Stimulated activated CD4-positive, alpha-beta T cell treated with anti-CD3 and anti-CD28 coated beads, TNF-alpha, amount 100 ng/mL, for 48 hours (primary cell): ENCODE data around the gene TTC28.

ENCODE experiments used
- DNase-seq, 3 donors: peaks; one replicate each; pipeline ENCODE4 v3.0.0-alpha.2; 2020; ENCODE audit warnings: low read depth in 3 of 3

Gene TTC28

GRCh38 chr22:27989758-27990450, 689.7 kb downstream of the TTC28 start:
- DNase-seq, result no peak

- no peak for DNase-seq
Observed at GRCh38 chr22:27988704-27989103, 690.9 kb downstream of the TTC28 start.

DNA sequence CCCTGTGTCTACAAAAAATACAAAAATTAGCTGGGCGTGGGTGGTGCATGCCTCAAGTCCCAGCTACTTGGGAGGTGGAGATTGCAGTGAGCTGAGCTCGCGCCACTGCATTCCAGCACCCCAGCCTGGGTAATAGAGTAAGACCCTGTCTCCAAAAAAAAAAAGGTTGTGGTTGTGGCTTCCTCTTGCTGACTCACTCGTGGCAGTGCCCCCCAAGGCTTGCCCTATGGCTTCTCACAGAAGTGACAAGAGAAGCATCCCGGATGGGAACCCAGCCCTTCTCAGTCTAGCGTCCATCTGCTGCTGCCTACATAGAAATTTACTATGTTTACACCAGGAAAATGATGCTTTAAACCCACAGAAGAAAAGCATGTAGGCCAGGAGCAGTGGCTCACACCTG, 692.1 kb downstream of the TTC28 start:
- DNase-seq, result no peak

GRCh38 chr22:27986937-27987336, 692.7 kb downstream of the TTC28 start:
- DNase-seq, result no peak

DNA sequence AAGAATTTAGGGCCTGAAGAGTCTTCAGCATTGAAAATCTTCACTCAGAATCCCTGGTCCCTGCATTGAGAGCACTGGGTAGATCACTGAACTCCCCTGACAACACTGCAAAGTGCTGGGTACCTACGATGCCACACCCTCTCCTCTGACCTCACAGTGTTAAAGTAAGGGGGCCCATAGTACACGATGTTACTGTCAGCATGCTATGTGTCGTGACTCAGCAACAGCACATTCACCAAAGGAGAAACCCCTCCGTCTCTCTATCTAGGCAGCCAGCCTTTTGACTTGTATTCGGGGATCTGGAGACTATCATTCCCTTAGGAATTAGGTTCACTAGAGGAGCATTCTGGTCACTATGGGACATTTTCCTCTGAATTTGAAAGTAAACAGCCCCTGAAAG, 693.2 kb downstream of the TTC28 start:
- no peak for DNase-seq

GRCh38 chr22:27985323-27986275, 694.0 kb downstream of the TTC28 start:
- no peak for DNase-seq

GRCh38 chr22:27984723-27985122, 694.9 kb downstream of the TTC28 start:
- no peak for DNase-seq

GRCh38 chr22:27984001-27984695, 695.5 kb downstream of the TTC28 start:
- DNase-seq, result no peak

GRCh38 chr22:27983361-27983791, 696.3 kb downstream of the TTC28 start:
- DNase-seq, result no peak

DNA sequence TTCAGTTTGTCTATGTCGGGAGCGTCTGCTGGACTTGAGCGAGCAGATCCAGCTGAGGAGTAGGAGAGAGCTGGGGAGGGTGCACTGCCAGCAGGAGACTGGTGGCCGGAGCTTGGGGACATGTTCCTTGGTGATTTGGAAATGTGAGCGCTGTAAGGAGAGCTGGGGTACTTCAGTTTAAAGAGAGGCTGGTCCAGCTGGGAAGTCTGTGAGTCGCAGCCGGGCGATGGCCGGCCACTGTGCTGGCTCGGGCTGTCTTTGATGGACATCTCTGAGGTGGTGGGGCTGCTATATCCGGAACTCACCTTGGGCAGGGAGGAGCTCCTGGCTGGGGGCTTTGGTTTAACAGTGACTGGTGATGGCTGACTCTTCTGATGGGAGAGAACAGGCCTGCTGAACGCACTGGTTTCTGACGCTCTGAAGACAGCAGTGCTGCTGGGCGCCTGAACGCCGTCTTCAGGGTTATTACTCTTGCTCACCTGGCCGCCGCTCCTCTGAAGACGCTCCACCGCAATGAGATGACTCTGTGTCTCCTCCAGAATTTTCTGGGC, 696.9 kb downstream of the TTC28 start:
- DNase-seq, result no peak

DNA sequence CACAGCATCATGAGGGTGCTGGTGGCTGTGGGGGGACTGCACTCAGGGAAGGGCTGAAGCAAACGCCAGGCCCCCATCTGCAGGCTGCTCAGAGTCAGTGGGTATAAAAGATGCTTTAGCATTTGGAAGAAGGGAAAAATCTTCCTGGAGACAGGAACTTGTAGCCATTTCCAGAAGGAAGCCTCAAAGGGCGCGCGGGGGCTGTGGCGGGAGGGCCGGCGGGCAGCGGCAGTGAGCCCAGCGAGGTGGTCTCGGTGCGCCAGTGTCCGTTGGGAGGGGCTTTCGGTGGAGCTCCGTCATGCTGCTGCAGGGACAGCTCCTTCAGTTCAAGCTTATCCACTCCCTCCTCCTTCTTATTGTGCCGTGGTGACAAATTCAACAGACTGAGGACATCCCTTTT, 697.5 kb downstream of the TTC28 start:
- DNase-seq, result no peak

DNA sequence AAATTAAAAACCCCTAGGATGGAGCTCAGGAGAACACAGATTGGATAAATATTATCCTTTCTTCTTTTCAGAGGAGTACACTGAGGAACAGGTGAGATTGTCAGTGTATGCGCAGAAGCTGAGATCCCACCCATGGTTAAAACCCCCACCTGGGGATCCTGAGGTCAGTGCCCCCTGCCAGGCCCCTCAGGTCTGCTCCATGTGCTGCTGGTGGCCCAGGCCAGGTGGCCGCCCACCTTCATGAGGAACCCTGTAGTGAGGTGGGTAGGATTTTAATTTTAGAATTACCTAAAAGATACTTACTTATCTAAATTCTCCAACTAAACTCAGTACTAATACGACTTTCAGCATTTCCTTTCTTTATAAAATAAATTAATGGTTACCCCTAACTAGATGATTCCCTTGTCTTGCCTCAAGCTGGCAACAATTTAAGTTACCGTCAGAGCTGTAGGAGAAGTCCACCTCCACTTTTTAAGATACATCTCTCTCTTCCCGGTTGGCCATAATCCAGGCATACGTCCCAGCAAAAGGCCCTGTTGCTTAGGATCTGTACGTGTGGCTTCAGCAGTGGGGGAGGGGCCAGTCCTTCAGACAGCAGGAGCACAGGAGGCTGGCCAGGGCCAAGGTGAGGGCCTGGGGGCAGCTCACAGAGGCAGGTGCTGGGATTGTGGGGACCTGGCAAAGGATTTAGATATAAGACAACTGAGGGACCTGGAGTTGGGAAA, 699.1 kb downstream of the TTC28 start:
- no peak for DNase-seq

DNA sequence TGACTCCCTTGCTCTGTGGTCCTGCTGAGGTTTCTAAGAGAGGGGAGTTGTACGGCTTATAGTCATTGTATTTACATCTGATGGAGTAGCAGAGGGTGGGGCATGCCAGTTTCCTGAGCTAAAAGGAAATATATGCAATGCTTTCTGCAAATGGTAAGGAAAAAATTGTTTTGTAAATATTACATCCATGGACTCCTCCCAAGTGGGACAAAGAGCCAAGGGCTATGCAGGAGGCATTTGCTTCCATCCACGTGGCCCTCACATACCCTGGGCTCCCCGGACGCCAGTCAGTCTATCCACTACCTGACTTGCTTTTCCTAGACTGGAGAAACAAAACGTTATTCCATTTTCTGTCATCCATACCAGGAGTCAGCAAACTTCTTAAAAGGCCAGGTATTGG, 700.8 kb downstream of the TTC28 start:
- DNase-seq, result no peak

DNA sequence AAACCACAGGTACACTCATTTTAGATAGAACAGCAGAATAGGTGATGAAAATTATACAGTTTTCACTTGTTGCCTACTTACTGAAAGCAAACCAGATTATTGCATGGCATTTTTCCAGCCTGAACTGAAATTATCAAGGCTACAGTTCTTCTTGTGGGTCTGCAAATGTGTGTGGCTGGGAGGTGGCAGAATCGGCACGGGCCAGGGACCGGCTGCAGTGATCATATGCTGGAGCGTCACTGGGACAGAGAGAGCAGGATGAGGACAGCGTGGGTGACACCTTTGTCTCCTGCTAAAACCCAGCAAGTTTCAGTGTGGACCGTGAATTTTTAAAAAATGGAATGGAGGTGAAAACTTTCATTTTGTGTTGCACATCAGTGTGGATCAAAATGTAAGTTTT, 701.3 kb downstream of the TTC28 start:
- no peak for DNase-seq

DNA sequence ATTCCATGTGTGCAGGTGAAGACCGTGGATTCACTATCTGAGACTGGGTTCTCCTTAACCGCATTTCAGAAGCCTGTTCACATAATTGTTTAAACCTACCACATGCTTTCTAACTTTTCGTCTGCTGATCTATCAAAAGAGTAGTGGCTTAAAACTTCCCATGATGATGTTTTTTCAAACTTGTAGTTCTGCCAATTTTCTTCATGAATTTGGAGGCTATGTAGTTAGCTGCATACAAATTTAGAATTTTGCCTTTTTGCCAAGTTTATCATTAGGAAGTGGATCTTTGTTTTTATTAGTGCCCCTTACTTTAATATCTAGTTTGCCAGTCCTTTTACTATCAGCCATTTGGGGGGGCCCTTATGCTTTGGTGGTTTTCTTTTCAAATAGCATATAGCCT, 703.1 kb downstream of the TTC28 start:
- DNase-seq, result no peak

- no peak for DNase-seq
Observed at GRCh38 chr22:27975381-27976013, 704.1 kb downstream of the TTC28 start.

GRCh38 chr22:27973846-27974245, 705.8 kb downstream of the TTC28 start:
- DNase-seq, result no peak

GRCh38 chr22:27972732-27973698, 706.6 kb downstream of the TTC28 start:
- no peak for DNase-seq

- DNase-seq, result no peak
Observed at GRCh38 chr22:27971926-27972325, 707.7 kb downstream of the TTC28 start.
